Right ventricle myocardium superior (tissue), 1 donor: ENCODE results near the gene RAB3C. TPM values are rescaled to one million over a fixed set of nuclear protein-coding genes. Genes with fewer than 3 reads are reported as not detected.
"Not testable (repeated sequence)": the region's sequence is repeated elsewhere in the genome, so short reads cannot be mapped to it uniquely, and the experiment has no call there.

Source experiments
- ATAC-seq: fragments of 200-7000 bp; cut with Tn5 transposase; one replicate; pipeline ENCODE4 v1.9.1; 2020; ENCODE audit warnings: mild to moderate bottlenecking; ENCODE audit not compliant: poor library complexity
- DNase-seq: peaks from one replicate; pipeline ENCODE4 v3.0.0-alpha.2; 2020
- intact Hi-C: fragments of 100-400 bp; cut with DNase I; formaldehyde crosslinking; loops from one replicate; pipeline ENCODE4 v1.11.2; 2022
- long read RNA-seq: library from polyadenylated mRNA; unstranded; transcript quantifications from one replicate; pipeline ENCODE4 v2.0.0, GENCODE V29; 2021
- total RNA-seq: library from RNA; stranded (reverse); fragmentation: NEBNext Ultra II Directional; extraction: Animal tissue kit (Norgen Biotek cat#: 25700); gene quantifications from one replicate; pipeline ENCODE4 v1.2.1, GENCODE V29; 2021
- donor health status: DM: no; HTN: yes; CAD: no; lungs with severe emphysema.

The RAB3C gene
- 0.83 TPM for total RNA-seq
- long read RNA-seq, result 0 reads

- DNase-seq (peak; percentile 93), ATAC-seq (peak; percentile 100)
- intact Hi-C loops, result no loop called here
Observed at GRCh38 chr5:58582803-58583491, at the start of gene RAB3C. Gene RAB3C, plus strand, starts transcription at chr5:58583075. Its CDS starts 134 bp downstream, at chr5:58583209.

- ATAC-seq, DNase-seq, intact Hi-C loops: not testable (repeated sequence)
Observed at GRCh38 chr5:58541935-58542334, 40.9 kb upstream of the RAB3C start.

GRCh38 chr5:58542709-58543108 is 40.2 kb upstream of the RAB3C start:
- ATAC-seq (no peak), DNase-seq (no peak)
- intact Hi-C loops, result no loop called here

- DNase-seq (no peak), ATAC-seq (no peak)
- intact Hi-C loops, result no loop called here
Observed at GRCh38 chr5:58543723-58544122, 39.2 kb upstream of the RAB3C start.

- ATAC-seq (peak; percentile 48), DNase-seq (no peak)
- intact Hi-C loops, result no loop called here
Observed at GRCh38 chr5:58544195-58544594, 38.7 kb upstream of the RAB3C start.

GRCh38 chr5:58544926-58545325 is 37.9 kb upstream of the RAB3C start:
- intact Hi-C loops, result no loop called here
- DNase-seq, result no peak
- ATAC-seq, result no peak

- no peak for ATAC-seq
- DNase-seq, result no peak
- intact Hi-C loops, result no loop called here
Observed at GRCh38 chr5:58545912-58546311, 37.0 kb upstream of the RAB3C start.

- intact Hi-C loops, result no loop called here
Observed at GRCh38 chr5:58548068-58548467, 34.8 kb upstream of the RAB3C start.

GRCh38 chr5:58551492-58551891 is 31.4 kb upstream of the RAB3C start:
- ATAC-seq (no peak), DNase-seq (no peak)
- intact Hi-C loops, result no loop called here

More at GRCh38 chr5:58548068-58548467, 34.8 kb upstream of the RAB3C start:
- DNase-seq (no peak), ATAC-seq (no peak)

GRCh38 chr5:58557665-58558338 is 25.1 kb upstream of the RAB3C start:
- intact Hi-C loops, ATAC-seq: not testable (repeated sequence)
- DNase-seq, result peak; percentile 21

- intact Hi-C loops, ATAC-seq: not testable (repeated sequence)
- DNase-seq, result peak; percentile 38
Observed at GRCh38 chr5:58563016-58563700, 19.7 kb upstream of the RAB3C start.

- ATAC-seq, intact Hi-C loops: not testable (repeated sequence)
Observed at GRCh38 chr5:58564043-58564832, 18.6 kb upstream of the RAB3C start.

GRCh38 chr5:58565033-58565432 is 17.8 kb upstream of the RAB3C start:
- no peak for ATAC-seq
- intact Hi-C loops, result no loop called here
- no peak for DNase-seq

More at GRCh38 chr5:58564043-58564832, 18.6 kb upstream of the RAB3C start:
- peak; percentile 27 for DNase-seq

GRCh38 chr5:58571501-58571900 is 11.4 kb upstream of the RAB3C start:
- no peak for ATAC-seq
- DNase-seq, result no peak
- intact Hi-C loops, result no loop called here

- DNase-seq, intact Hi-C loops, ATAC-seq: not testable (repeated sequence)
Observed at GRCh38 chr5:58572973-58573372, 9.9 kb upstream of the RAB3C start.

GRCh38 chr5:58579781-58580180 is 3.1 kb upstream of the RAB3C start:
- intact Hi-C loops, result no loop called here
- DNase-seq (no peak), ATAC-seq (no peak)

- ATAC-seq (peak; percentile 43), DNase-seq (peak; percentile 50)
- intact Hi-C loops, result no loop called here
Observed at GRCh38 chr5:58582019-58582802, 664 bp upstream of the RAB3C start.

- ATAC-seq, result no peak
- intact Hi-C loops, result no loop called here
- DNase-seq, result no peak
Observed at GRCh38 chr5:58595952-58596351, 13.1 kb downstream of the RAB3C start.
